IPS DF 6.9 (cell line): Measurements from ENCODE around the gene SCP2.

ENCODE experiments used
- DNase-seq: peaks from one replicate; pipeline ENCODE4 v3.0.0-alpha.2; 2013; ENCODE audit warnings: low read depth, low spot score
- H3K27ac ChIP-seq: one replicate; pipeline ENCODE4 v1.5.1; 2013; ENCODE audit warnings: low read length, control low read depth
- H3K27me3 ChIP-seq: 2 replicates; pipeline ENCODE4 v1.6.1; 2013; ENCODE audit warnings: mild to moderate bottlenecking, low read length; ENCODE audit not compliant: control insufficient read depth, insufficient read depth
- H3K36me3 ChIP-seq: 2 replicates; pipeline ENCODE4 v1.6.1; 2013; ENCODE audit warnings: low read length; ENCODE audit not compliant: control insufficient read depth, insufficient read depth
- H3K4me1 ChIP-seq: 2 replicates; pipeline ENCODE4 v1.6.1; 2013; ENCODE audit warnings: low read length; ENCODE audit not compliant: control insufficient read depth, insufficient read depth
- H3K4me3 ChIP-seq: 2 replicates; pipeline ENCODE4 v1.5.1; 2013; ENCODE audit warnings: mild to moderate bottlenecking, low read length
- H3K9me3 ChIP-seq: 2 replicates; pipeline ENCODE4 v1.6.1; 2013; ENCODE audit warnings: low read length, inconsistent platforms; ENCODE audit not compliant: control insufficient read depth, insufficient read depth
- WGBS: extraction: QIAGEN DNeasy Blood & Tissue Kit; methylation state at CpG from one replicate; pipeline ENCODE4 v1.1.7; 2013; ENCODE audit warnings: mixed read lengths, missing lambda C conversion rate; ENCODE audit not compliant: insufficient read length, insufficient coverage; 5-methylcytosine and 5-hydroxymethylcytosine counted together

The SCP2 gene

DNA sequence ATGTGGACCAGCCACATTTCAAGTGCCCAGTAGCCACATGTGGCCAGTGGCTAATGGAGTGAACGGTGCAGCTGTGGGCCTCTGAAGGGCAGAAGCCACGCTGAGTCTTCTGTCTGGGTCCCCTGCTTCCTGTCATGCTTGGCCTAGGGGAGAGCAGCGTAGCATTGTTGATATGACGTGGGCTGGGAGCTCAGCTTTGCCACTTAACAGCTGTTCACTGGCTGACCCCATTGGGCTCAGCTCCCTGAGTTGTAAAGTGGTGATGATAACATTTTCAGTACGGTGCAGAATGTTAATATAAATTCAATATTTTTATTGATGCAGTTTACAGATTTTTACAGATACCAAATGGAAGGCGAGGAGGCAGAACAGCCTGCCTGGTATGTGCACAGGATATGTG, 139.4 kb downstream of the SCP2 start:
- Histone ChIP-seq H3K27ac (no peak overlapping the region), H3K4me3 (no peak overlapping the region), H3K9me3 (no peaks in the 10 kb centered on the region), H3K36me3 (no peaks in the 10 kb centered on the region; the same call in 1 of the 2 replicates), H3K27me3 (peaks cover 22% of the 10 kb centered on the region), H3K4me1 (peaks cover 4% of the 10 kb centered on the region)
- no peak for DNase-seq
- no CpG with 5 or more reads among the region's 6 CpGs for WGBS

GRCh38 chr1:53066891-53067738, 140.0 kb downstream of the SCP2 start:
- Histone ChIP-seq H3K9me3 (no peaks in the 10 kb centered on the region), H3K4me1 (peaks cover 4% of the 10 kb centered on the region), H3K36me3 (no peaks in the 10 kb centered on the region; the same call in 1 of the 2 replicates), H3K27ac (no peak overlapping the region), H3K4me3 (no peak overlapping the region), H3K27me3 (peaks cover 19% of the 10 kb centered on the region)
- DNase-seq = no peak
- WGBS = no CpG with 5 or more reads among the region's 13 CpGs

GRCh38 chr1:53067886-53068285, 140.8 kb downstream of the SCP2 start:
- Histone ChIP-seq H3K36me3 (no peaks in the 10 kb centered on the region; the same call in 1 of the 2 replicates), H3K27me3 (peaks cover 13% of the 10 kb centered on the region), H3K27ac (no peak overlapping the region), H3K9me3 (no peaks in the 10 kb centered on the region), H3K4me1 (peaks cover 3% of the 10 kb centered on the region; the same call in 1 of the 2 replicates), H3K4me3 (no peak overlapping the region)
- no CpG with 5 or more reads among the region's 2 CpGs for WGBS
- DNase-seq = no peak

- no peaks in the 10 kb centered on the region; the same call in 1 of the 2 replicates for H3K36me3 ChIP-seq
- peaks cover 8% of the 10 kb centered on the region for H3K27me3 ChIP-seq
- no peak overlapping the region for H3K4me3 ChIP-seq
- no peak for DNase-seq
- H3K9me3 ChIP-seq = no peaks in the 10 kb centered on the region
- no peaks in the 10 kb centered on the region; the same call in 1 of the 2 replicates for H3K4me1 ChIP-seq
- no peak overlapping the region for H3K27ac ChIP-seq
- WGBS = no CpG with 5 or more reads among the region's 7 CpGs
Measured at GRCh38 chr1:53068314-53069099, 141.4 kb downstream of the SCP2 start.

DNA sequence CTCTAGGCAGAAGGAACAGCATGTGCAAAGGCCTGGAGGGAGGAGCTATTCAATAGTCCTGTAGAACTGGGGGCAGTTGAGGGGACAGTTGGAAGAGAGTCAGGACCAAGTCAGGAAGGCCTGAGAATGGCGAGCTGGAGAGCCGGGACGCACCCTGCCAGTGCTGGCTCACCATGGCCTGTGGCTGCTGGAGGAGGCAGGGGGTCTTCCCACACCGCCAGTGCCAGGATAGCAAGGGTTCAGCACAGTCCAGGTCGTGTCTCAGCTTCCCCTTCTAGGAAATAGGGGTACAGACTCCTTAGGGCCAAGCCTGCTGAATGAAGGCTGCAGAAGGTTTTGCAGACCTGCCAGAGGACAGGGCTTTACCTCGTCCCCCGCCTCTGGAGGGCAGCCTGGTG, 142.2 kb downstream of the SCP2 start:
- DNase-seq = no peak
- no peak overlapping the region for H3K4me3 ChIP-seq
- no peaks in the 10 kb centered on the region; the same call in 1 of the 2 replicates for H3K4me1 ChIP-seq
- no peaks in the 10 kb centered on the region; the same call in 1 of the 2 replicates for H3K36me3 ChIP-seq
- WGBS = no CpG with 5 or more reads among the region's 7 CpGs
- H3K9me3 ChIP-seq = no peaks in the 10 kb centered on the region
- H3K27me3 ChIP-seq = peaks cover under 1% of the 10 kb centered on the region; the same call in 1 of the 2 replicates
- no peak overlapping the region for H3K27ac ChIP-seq

DNA sequence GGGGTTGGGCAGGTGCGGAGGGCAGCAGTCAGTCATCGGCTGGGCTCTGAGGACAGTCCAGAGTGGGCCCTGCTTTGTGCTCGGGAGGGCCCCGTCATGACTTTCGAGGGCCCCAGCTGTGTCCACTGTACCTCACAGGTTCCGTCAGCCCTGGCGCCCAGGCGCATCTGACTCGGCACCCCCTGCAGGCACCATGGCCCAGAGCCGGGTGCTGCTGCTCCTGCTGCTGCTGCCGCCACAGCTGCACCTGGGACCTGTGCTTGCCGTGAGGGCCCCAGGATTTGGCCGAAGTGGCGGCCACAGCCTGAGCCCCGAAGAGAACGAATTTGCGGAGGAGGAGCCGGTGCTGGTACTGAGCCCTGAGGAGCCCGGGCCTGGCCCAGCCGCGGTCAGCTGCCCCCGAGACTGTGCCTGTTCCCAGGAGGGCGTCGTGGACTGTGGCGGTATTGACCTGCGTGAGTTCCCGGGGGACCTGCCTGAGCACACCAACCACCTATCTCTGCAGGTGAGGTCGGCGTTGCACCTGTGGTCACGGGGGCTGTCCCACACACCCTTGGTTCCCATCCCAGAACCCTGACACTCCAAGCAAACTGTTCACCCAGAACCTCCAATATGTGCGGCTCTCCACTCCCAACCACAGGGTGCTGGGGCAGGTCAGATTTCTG, 142.7 kb downstream of the SCP2 start:
- H3K4me3 ChIP-seq = no peak overlapping the region
- DNase-seq = no peak
- H3K9me3 ChIP-seq = no peaks in the 10 kb centered on the region
- H3K27ac ChIP-seq = no peak overlapping the region
- no CpG with 5 or more reads among the region's 31 CpGs for WGBS
- no peaks in the 10 kb centered on the region for H3K27me3 ChIP-seq
- H3K4me1 ChIP-seq = no peaks in the 10 kb centered on the region; the same call in 1 of the 2 replicates
- H3K36me3 ChIP-seq = no peaks in the 10 kb centered on the region; the same call in 1 of the 2 replicates

GRCh38 chr1:53070621-53071020, 143.5 kb downstream of the SCP2 start:
- no CpG with 5 or more reads among the region's 12 CpGs for WGBS
- Histone ChIP-seq H3K4me3 (no peak overlapping the region), H3K27ac (no peak overlapping the region), H3K36me3 (no peaks in the 10 kb centered on the region; the same call in 1 of the 2 replicates), H3K27me3 (no peaks in the 10 kb centered on the region), H3K4me1 (no peaks in the 10 kb centered on the region; the same call in 1 of the 2 replicates), H3K9me3 (no peaks in the 10 kb centered on the region)
- DNase-seq = no peak

- Histone ChIP-seq H3K9me3 (no peaks in the 10 kb centered on the region), H3K4me1 (no peaks in the 10 kb centered on the region; the same call in 1 of the 2 replicates), H3K36me3 (no peaks in the 10 kb centered on the region; the same call in 1 of the 2 replicates), H3K27ac (no peak overlapping the region), H3K4me3 (no peak overlapping the region), H3K27me3 (no peaks in the 10 kb centered on the region)
- no CpG with 5 or more reads among the region's 17 CpGs for WGBS
- no peak for DNase-seq
Measured at GRCh38 chr1:53071167-53071865, 144.2 kb downstream of the SCP2 start.

- Histone ChIP-seq H3K4me3 (no peak overlapping the region), H3K27me3 (no peaks in the 10 kb centered on the region), H3K36me3 (no peaks in the 10 kb centered on the region; the same call in 1 of the 2 replicates), H3K4me1 (no peaks in the 10 kb centered on the region; the same call in 1 of the 2 replicates), H3K9me3 (no peaks in the 10 kb centered on the region), H3K27ac (no peak overlapping the region)
- no peak for DNase-seq
- no CpG with 5 or more reads among the region's 1 CpG for WGBS
Measured at GRCh38 chr1:53071915-53072314, 144.8 kb downstream of the SCP2 start.
